Stomach (tissue), 4 donors: ENCODE results near the gene TLL1.

Experiments
- EP300 ChIP-seq: sonication (generic); formaldehyde crosslinking; IDR thresholded peaks from one replicate; pipeline ENCODE4 v1.6.1; 2017; ENCODE audit warnings: antibody characterized with exemption
- POLR2A ChIP-seq, 4 donors: fragments of 450-650 bp; IDR thresholded peaks; one replicate each; pipeline ENCODE4 v1.6.1; 2016; ENCODE audit warnings: antibody characterized with exemption in 4 of 4, control low read depth in 2 of 4, mild to moderate bottlenecking in 1 of 4, moderate library complexity in 1 of 4
- TF ChIP-seq, protein P1 (sequence below), 7 experiments: fragments of 450-650 bp in 4 of 7; fragments of 200-600 bp in 3 of 7; sonication (generic) in 3 of 7; IDR thresholded peaks; one replicate each; pipeline ENCODE4 v1.5.1; 2016 to 2019; ENCODE audit warnings: antibody characterized with exemption in 7 of 7, control low read depth in 2 of 7, mild to moderate bottlenecking in 1 of 7

GRCh38 chr4:165963621-165964020 is 90.6 kb downstream of the TLL1 start:
- TF ChIP-seq, protein P1, sequence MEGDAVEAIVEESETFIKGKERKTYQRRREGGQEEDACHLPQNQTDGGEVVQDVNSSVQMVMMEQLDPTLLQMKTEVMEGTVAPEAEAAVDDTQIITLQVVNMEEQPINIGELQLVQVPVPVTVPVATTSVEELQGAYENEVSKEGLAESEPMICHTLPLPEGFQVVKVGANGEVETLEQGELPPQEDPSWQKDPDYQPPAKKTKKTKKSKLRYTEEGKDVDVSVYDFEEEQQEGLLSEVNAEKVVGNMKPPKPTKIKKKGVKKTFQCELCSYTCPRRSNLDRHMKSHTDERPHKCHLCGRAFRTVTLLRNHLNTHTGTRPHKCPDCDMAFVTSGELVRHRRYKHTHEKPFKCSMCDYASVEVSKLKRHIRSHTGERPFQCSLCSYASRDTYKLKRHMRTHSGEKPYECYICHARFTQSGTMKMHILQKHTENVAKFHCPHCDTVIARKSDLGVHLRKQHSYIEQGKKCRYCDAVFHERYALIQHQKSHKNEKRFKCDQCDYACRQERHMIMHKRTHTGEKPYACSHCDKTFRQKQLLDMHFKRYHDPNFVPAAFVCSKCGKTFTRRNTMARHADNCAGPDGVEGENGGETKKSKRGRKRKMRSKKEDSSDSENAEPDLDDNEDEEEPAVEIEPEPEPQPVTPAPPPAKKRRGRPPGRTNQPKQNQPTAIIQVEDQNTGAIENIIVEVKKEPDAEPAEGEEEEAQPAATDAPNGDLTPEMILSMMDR (IDR thresholded peaks at IDR 0.05): no peak
- TF ChIP-seq EP300 (no peak), POLR2A (IDR thresholded peaks at IDR 0.05) (no peak)
